HepG2 (cell line): ENCODE results near the gene TACC3. TPM values are rescaled to one million over a fixed set of nuclear protein-coding genes. Genes with fewer than 3 reads are reported as not detected.

Experiments
- ATF3 ChIP-seq: sonication (generic); formaldehyde crosslinking; IDR thresholded peaks from 2 replicates; pipeline ENCODE4 v1.4.0; 2020; ENCODE audit warnings: missing genetic modification reagents
- HDAC1 ChIP-seq: sonication (generic); formaldehyde crosslinking; IDR thresholded peaks from 2 replicates; pipeline ENCODE4 v1.5.1; 2020; ENCODE audit warnings: mild to moderate bottlenecking, missing genetic modification reagents
- HES4 ChIP-seq: sonication (generic); formaldehyde crosslinking; IDR thresholded peaks from 2 replicates; pipeline ENCODE4 v1.9.0; 2021; ENCODE audit warnings: mild to moderate bottlenecking, missing genetic modification reagents, borderline replicate concordance
- MYPOP ChIP-seq: sonication (generic); formaldehyde crosslinking; IDR thresholded peaks from 2 replicates; pipeline ENCODE4 v1.8.1; 2023; ENCODE audit warnings: mild to moderate bottlenecking, moderate library complexity, missing genetic modification reagents
- NR2F1 ChIP-seq, 2 experiments: fragments of 450-650 bp in 1 of 2; formaldehyde crosslinking in 1 of 2; IDR thresholded peaks; 2 replicates each; pipeline versions ENCODE4 v1.5.0 to v1.6.1; 2016 to 2020; ENCODE audit warnings: mild to moderate bottlenecking in 1 of 2, missing compliant biosample characterization in 1 of 2, missing genetic modification reagents in 1 of 2, moderate library complexity in 1 of 2
- PBX2 ChIP-seq: IDR thresholded peaks from 2 replicates; pipeline ENCODE4 v1.6.1; 2016; ENCODE audit warnings: control low read depth
- PRMT3 ChIP-seq: sonication (generic); formaldehyde crosslinking; IDR thresholded peaks from 2 replicates; pipeline ENCODE4 v1.8.1; 2022; ENCODE audit warnings: low read depth, mild to moderate bottlenecking, moderate library complexity, missing genetic modification reagents, borderline replicate concordance
- SMC3 ChIP-seq: IDR thresholded peaks from 2 replicates; pipeline ENCODE4 v1.6.1; 2011; ENCODE audit warnings: low read length, improper control_type of control experiment
- STAT5B ChIP-seq: sonication (generic); formaldehyde crosslinking; IDR thresholded peaks from 2 replicates; pipeline ENCODE4 v1.4.0; 2020; ENCODE audit warnings: missing genetic modification reagents
- TEAD2 ChIP-seq: sonication (generic); formaldehyde crosslinking; IDR thresholded peaks from 2 replicates; pipeline ENCODE4 v1.9.0; 2021; ENCODE audit warnings: missing genetic modification reagents
- ZBTB37 ChIP-seq: sonication (generic); formaldehyde crosslinking; IDR thresholded peaks from 2 replicates; pipeline ENCODE4 v1.4.0; 2020; ENCODE audit warnings: mild to moderate bottlenecking, missing genetic modification reagents
- ZFP36L2 ChIP-seq: sonication (generic); formaldehyde crosslinking; IDR thresholded peaks from 2 replicates; pipeline ENCODE4 v1.4.0; 2020; ENCODE audit warnings: missing genetic modification reagents
- ZFY ChIP-seq: sonication (generic); formaldehyde crosslinking; IDR thresholded peaks from 2 replicates; pipeline ENCODE4 v1.4.0; 2020; ENCODE audit warnings: missing genetic modification reagents
- ZNF274 ChIP-seq: sonication (generic); formaldehyde crosslinking; IDR thresholded peaks from 2 replicates; pipeline ENCODE4 v1.5.1; 2020; ENCODE audit warnings: mild to moderate bottlenecking, missing genetic modification reagents
- ZNF691 ChIP-seq: sonication (generic); formaldehyde crosslinking; IDR thresholded peaks from 2 replicates; pipeline ENCODE4 v1.4.0; 2020; ENCODE audit warnings: missing genetic modification reagents, low read depth, mild to moderate bottlenecking, borderline replicate concordance
- ZNF720 ChIP-seq: sonication (generic); formaldehyde crosslinking; IDR thresholded peaks from 2 replicates; pipeline ENCODE4 v1.4.0; 2020; ENCODE audit warnings: missing genetic modification reagents
- ZNF75D ChIP-seq: sonication (generic); formaldehyde crosslinking; IDR thresholded peaks from 2 replicates; pipeline ENCODE4 v1.8.1; 2023; ENCODE audit warnings: missing genetic modification reagents, mild to moderate bottlenecking, borderline replicate concordance
- polyA plus RNA-seq, 8 experiments: library from polyadenylated mRNA; depleted of rRNA in 3 of 8; stranded (reverse) in 7 of 8; unstranded in 1 of 8; fragments of >200 nt; fragmentation: Illumina TruSeq in 4 of 8; extraction: Trizol in 4 of 8; gene quantifications; 2 replicates each; pipeline versions ENCODE4 v1.2.1 to v1.2.3, GENCODE V29; 2011 to 2016; ENCODE audit warnings: low read depth in 4 of 8, missing spikeins in 1 of 8, mixed read lengths in 1 of 8; ENCODE audit not compliant: insufficient read depth in 1 of 8
- total RNA-seq, 5 experiments: library from RNA; depleted of rRNA; stranded (reverse); fragments of >200 nt; fragmentation: Illumina TruSeq; extraction: Trizol; gene quantifications; 2 replicates each; pipeline ENCODE4 v1.2.3, GENCODE V29; 2016; ENCODE audit warnings: low read depth in 1 of 5
- TF ChIP-seq, protein P1 (sequence below): sonication (generic); formaldehyde crosslinking; conservative IDR thresholded peaks from 2 replicates; pipeline ENCODE4 v1.8.0; 2022; ENCODE audit warnings: missing genetic modification reagents

TACC3 gene
- total and polyA plus RNA-seq, 2 of the 13 experiments (the other 11 are each of a cell fraction or from before 2014, with no cell fraction given): 20.3 to 21.2 TPM

DNA sequence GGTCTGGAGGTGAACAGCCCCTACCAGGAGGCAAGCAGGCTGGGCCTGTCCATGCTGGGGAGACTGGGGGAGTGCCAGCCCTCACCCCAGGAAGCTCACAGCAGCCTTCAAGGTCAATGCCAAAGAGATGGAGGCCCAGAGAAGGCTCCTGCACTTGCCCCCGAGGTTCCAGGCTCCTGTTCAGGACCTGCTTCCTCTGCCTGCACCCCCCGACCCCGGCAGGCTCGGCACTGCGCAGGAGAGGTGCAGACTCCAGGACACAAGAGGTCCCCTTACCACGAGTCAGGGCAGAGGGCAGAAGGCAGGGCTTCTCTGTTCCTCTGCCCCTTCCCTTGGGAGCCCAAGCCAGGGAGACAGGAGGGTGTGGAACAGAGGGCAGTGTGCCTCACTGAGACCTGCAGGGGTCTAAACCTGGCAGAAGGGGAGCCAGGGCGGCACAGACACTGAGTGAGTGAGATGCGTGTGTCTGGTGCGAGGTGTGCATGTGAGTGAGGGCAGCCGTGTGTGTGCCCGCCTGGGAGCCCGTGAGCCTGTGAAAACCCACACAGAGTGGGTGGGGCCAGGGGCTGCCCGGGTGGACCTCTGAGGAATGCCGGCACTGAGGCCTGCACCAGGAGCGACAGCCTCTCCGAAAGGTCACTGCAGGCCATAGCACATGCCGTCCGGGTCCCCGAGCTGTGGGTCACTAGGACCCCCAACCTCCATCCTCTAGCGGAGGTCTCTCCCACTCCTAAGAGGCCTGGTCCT is 41.1 kb downstream of the TACC3 start (continued):
- TF ChIP-seq ZBTB37 (no peak), PBX2 (no peak), HES4 (0 out of 2 replicates have a peak, but pooled peaks have one; percentile 42), STAT5B (CRISPR knock-in tag) (no peak), ATF3 (CRISPR knock-in tag) (no peak), ZNF75D (CRISPR knock-in tag) (no peak), MYPOP (CRISPR knock-in tag) (no peak), HDAC1 (CRISPR knock-in tag) (no peak), SMC3 (no peak), ZFP36L2 (no peak), PRMT3 (CRISPR knock-in tag) (no peak), ZNF274 (CRISPR knock-in tag) (0 out of 2 replicates have a peak, but pooled peaks have one; percentile 38), ZNF720 (no peak), TEAD2 (no peak), NR2F1 (CRISPR knock-in tag; IDR thresholded peaks at IDR 0.05) (no peak), ZFY (peak; percentile 61; the same call in 1 of the 2 replicates), ZNF691 (no peak)
- TF ChIP-seq, protein P1, sequence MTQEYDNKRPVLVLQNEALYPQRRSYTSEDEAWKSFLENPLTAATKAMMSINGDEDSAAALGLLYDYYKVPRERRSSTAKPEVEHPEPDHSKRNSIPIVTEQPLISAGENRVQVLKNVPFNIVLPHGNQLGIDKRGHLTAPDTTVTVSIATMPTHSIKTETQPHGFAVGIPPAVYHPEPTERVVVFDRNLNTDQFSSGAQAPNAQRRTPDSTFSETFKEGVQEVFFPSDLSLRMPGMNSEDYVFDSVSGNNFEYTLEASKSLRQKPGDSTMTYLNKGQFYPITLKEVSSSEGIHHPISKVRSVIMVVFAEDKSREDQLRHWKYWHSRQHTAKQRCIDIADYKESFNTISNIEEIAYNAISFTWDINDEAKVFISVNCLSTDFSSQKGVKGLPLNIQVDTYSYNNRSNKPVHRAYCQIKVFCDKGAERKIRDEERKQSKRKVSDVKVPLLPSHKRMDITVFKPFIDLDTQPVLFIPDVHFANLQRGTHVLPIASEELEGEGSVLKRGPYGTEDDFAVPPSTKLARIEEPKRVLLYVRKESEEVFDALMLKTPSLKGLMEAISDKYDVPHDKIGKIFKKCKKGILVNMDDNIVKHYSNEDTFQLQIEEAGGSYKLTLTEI: no peak
